Ishikawa (cell line): ENCODE data around the gene RUBCNL.

Experiments
- CEBPB ChIP-seq: IDR thresholded peaks from 2 replicates; pipeline ENCODE4 v1.6.1; 2012
- CREB1 ChIP-seq: IDR thresholded peaks from 2 replicates; pipeline ENCODE4 v1.6.1; 2012; ENCODE audit warnings: low read depth
- EGR1 ChIP-seq: IDR thresholded peaks from 2 replicates; pipeline ENCODE4 v1.6.1; 2012
- EP300 ChIP-seq: IDR thresholded peaks from 2 replicates; pipeline ENCODE4 v1.6.1; 2012; ENCODE audit warnings: borderline replicate concordance
- FOXM1 ChIP-seq: IDR thresholded peaks from 2 replicates; pipeline ENCODE4 v1.6.1; 2012; ENCODE audit warnings: low read depth, borderline replicate concordance
- MAX ChIP-seq: IDR thresholded peaks from 2 replicates; pipeline ENCODE4 v1.6.1; 2012
- NFIC ChIP-seq: IDR thresholded peaks from 2 replicates; pipeline ENCODE4 v1.6.1; 2012
- RAD21 ChIP-seq: IDR thresholded peaks from 2 replicates; pipeline ENCODE4 v1.6.1; 2012; ENCODE audit warnings: low read depth
- REST ChIP-seq: IDR thresholded peaks from 2 replicates; pipeline ENCODE4 v1.6.1; 2012; ENCODE audit warnings: low read depth, mild to moderate bottlenecking
- TAF1 ChIP-seq: IDR thresholded peaks from 2 replicates; pipeline ENCODE4 v1.6.1; 2012; ENCODE audit warnings: low read depth, mild to moderate bottlenecking
- TCF12 ChIP-seq: IDR thresholded peaks from 2 replicates; pipeline ENCODE4 v1.6.1; 2012; ENCODE audit warnings: low read depth
- TEAD4 ChIP-seq: IDR thresholded peaks from 2 replicates; pipeline ENCODE4 v1.6.1; 2012
- USF1 ChIP-seq: IDR thresholded peaks from 2 replicates; pipeline ENCODE4 v1.6.1; 2012
- YY1 ChIP-seq: IDR thresholded peaks from 2 replicates; pipeline ENCODE4 v1.6.1; 2012; ENCODE audit warnings: low read depth
- ZBTB7A ChIP-seq: IDR thresholded peaks from 2 replicates; pipeline ENCODE4 v1.6.1; 2012; ENCODE audit warnings: low read depth

RUBCNL gene

GRCh38 chr13:46296115-46296822 lies 90.8 kb downstream of the RUBCNL start:
- TF ChIP-seq NFIC (no peak; the same call in 1 of the 2 replicates), ZBTB7A (no peak), TEAD4 (no peak), USF1 (0 out of 2 replicates have a peak, but pooled peaks have one; percentile 16), YY1 (no peak), EGR1 (no peak), CREB1 (no peak), TAF1 (no peak), MAX (no peak), REST (no peak), FOXM1 (no peak), CEBPB (peak; percentile 50), EP300 (no peak; the same call in 1 of the 2 replicates), RAD21 (no peak)

- no peak for TF ChIP-seq ZBTB7A
- no peak for TF ChIP-seq FOXM1
- TF ChIP-seq EP300: no peak
- no peak for TF ChIP-seq REST
- 0 out of 2 replicates have a peak, but pooled peaks have one; percentile 38 for TF ChIP-seq USF1
- TF ChIP-seq MAX: 0 out of 2 replicates have a peak, but pooled peaks have one; percentile 33
- TF ChIP-seq NFIC: no peak
- TF ChIP-seq TCF12: no peak
These were observed 91.4 kb downstream of the RUBCNL start for GRCh38 chr13:46295491-46296114.

GRCh38 chr13:46293436-46293835 lies 93.6 kb downstream of the RUBCNL start:
- TF ChIP-seq CEBPB (no peak), EP300 (no peak), USF1 (no peak), YY1 (no peak), RAD21 (no peak), FOXM1 (no peak), TAF1 (no peak), TCF12 (no peak), EGR1 (no peak), REST (no peak), MAX (no peak), TEAD4 (no peak), CREB1 (no peak), ZBTB7A (no peak), NFIC (no peak)
